Activated naive CD8-positive, alpha-beta T cell treated with anti-CD3 and anti-CD28 coated beads, Interleukin-2, amount 50 U/mL, for 24 hours (primary cell): ENCODE data around the gene TTLL11.
"Not testable (repeated sequence)": the region's sequence is repeated elsewhere in the genome, so short reads cannot be mapped to it uniquely, and the experiment has no call there.

Experiments used
- ATAC-seq: fragments of 150-1000 bp; cut with Tn5 transposase; one replicate; pipeline ENCODE4 v1.10.0; 2021
- DNase-seq: peaks from one replicate; pipeline ENCODE4 v3.0.0; 2021
- H3K27ac Mint-ChIP-seq: one replicate; pipeline ENCODE4 v1.8.0; 2021; ENCODE audit warnings: mild to moderate bottlenecking, mixed read lengths
- H3K27me3 Mint-ChIP-seq: one replicate; pipeline ENCODE4 v1.8.0; 2021; ENCODE audit warnings: mixed read lengths
- H3K36me3 Mint-ChIP-seq: one replicate; pipeline ENCODE4 v1.8.0; 2021; ENCODE audit warnings: low read depth, mixed read lengths
- H3K4me1 Mint-ChIP-seq: one replicate; pipeline ENCODE4 v1.8.0; 2021; ENCODE audit warnings: mixed read lengths
- H3K4me3 Mint-ChIP-seq: one replicate; pipeline ENCODE4 v1.8.0; 2021; ENCODE audit warnings: mild to moderate bottlenecking, moderate library complexity, mixed read lengths
- H3K9me3 Mint-ChIP-seq: one replicate; pipeline ENCODE4 v1.8.0; 2021; ENCODE audit warnings: mixed read lengths

TTLL11 gene

DNA sequence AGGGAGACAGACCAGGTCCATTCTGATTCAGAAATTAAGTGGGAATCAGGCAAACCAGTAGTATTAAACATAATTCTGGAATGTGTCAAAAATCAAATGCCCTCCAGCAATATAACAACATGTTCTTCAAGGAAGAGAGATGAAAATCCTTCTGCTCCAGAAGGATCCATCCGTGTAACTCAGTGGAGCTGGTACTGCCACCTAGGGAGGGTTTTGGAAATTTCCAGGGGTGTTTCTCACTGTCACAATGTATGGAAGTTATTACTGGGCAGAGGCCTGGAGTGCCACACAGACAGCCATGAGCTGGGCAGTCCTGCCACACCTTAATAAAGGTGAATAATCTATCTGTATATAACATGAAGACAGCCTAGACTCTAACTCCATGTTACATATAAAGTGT is 87.5 kb downstream of the TTLL11 start:
- DNase-seq (no peak), ATAC-seq (no peak)
- Mint-ChIP-seq H3K9me3 (no peaks in the 10 kb centered on the region), H3K27me3 (no peaks in the 10 kb centered on the region), H3K36me3 (no peaks in the 10 kb centered on the region), H3K4me1 (no peaks in the 10 kb centered on the region), H3K27ac (no peak overlapping the region), H3K4me3 (no peak overlapping the region)

DNA sequence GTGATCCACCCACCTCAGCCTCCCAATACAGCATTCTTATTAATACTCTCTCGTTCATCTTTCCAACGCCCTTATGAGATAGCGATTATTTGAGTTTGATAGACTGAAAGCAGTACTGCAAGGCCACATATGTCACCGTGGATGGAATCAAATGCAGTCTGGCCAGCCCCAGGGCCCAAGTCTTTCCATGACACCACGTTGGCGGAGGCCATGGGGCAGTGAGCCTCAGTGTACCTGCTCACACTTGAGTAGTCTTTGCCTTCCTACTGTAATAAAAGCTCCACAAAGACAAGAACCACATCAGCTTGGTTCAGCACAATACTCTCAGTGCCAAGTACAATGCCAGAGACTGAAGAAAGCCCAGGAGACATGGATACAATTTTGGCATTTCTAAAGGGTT is 88.5 kb downstream of the TTLL11 start:
- Mint-ChIP-seq H3K9me3 (no peaks in the 10 kb centered on the region), H3K27ac (no peak overlapping the region), H3K27me3 (no peaks in the 10 kb centered on the region), H3K36me3 (no peaks in the 10 kb centered on the region), H3K4me3 (no peak overlapping the region), H3K4me1 (peaks cover 1% of the 10 kb centered on the region)
- ATAC-seq (no peak), DNase-seq (no peak)

DNA sequence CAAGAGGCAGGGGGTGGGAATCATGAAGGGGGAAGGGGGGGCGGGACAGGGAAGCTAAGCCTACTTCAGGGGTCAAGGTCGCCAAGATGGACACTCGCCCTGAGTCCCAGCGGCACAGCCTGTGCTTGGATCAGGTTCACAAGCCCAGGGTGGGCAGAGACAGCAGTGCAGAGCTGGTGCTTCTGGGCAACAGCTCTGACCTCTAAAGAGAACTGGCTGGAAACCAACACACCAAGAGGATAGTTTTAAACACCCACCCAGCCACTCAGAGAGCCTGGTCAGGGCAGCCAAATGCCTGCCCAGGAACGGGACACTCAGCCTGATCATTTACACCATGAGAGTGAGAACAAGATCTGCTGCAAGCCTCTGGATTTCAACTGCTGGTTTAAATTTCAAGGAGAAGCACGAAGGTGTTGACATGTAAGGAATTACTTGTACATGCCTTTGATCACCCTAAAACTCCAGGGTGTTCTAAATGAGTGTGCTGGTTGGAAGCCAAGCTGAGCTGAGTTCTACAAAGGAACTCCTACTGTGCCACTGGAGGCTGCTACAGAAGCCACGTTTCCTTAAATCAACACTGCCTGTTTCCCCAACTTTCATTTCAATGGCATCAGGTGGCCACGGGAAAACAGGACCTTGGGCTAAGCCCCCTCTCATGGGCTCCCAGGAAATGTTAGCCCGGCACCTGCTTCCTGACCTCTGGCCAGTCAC is 91.5 kb downstream of the TTLL11 start:
- no peak overlapping the region for H3K4me3 Mint-ChIP-seq
- no peaks in the 10 kb centered on the region for H3K27me3 Mint-ChIP-seq
- H3K36me3 Mint-ChIP-seq: no peaks in the 10 kb centered on the region
- DNase-seq: no peak
- ATAC-seq: no peak
- H3K27ac Mint-ChIP-seq: no peak overlapping the region
- peaks cover 6% of the 10 kb centered on the region for H3K4me1 Mint-ChIP-seq
- H3K9me3 Mint-ChIP-seq: no peaks in the 10 kb centered on the region

DNA sequence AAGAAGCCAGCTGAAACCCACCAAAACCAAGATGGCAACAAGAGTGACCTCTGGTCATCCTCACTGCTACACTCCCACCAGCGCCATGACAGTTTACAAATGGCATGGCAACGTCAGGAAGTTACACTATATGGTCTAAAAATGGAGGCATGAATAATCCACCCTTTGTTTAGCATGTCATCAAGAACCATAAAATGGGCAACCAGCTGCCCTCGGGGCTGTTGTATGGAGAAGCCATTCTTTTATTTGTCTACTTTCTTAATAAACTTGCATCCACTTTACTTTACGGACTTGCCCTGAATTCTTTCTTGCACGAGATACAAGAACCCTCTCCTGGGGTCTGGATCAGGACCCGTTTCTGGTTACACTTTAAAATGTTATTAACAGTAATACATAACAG is 92.6 kb downstream of the TTLL11 start:
- not testable (repeated sequence) for H3K27me3 Mint-ChIP-seq, ATAC-seq, DNase-seq, H3K27ac Mint-ChIP-seq, H3K36me3 Mint-ChIP-seq, H3K4me1 Mint-ChIP-seq, H3K9me3 Mint-ChIP-seq, H3K4me3 Mint-ChIP-seq

DNA sequence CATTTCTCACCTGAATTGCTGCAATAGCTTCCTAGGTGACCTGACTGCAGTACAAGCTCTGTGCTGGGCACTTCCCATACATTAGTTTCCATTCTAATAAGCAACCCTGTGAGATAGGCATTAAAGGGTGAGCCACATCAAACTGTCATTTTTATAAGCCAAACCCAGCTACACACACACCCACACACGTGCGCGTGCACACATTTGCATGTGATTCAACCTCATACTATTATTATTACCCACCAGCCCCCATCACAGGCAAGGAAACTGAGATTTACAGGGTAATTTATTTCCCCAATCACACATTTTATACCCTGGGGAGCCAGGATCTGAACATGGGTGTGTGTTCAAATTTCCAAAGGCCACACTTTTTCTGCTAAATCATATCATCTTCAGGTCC is 93.6 kb downstream of the TTLL11 start:
- Mint-ChIP-seq H3K4me1 (peaks cover 6% of the 10 kb centered on the region), H3K27me3 (no peaks in the 10 kb centered on the region), H3K9me3 (no peaks in the 10 kb centered on the region), H3K4me3 (no peak overlapping the region), H3K27ac (no peak overlapping the region), H3K36me3 (no peaks in the 10 kb centered on the region)
- DNase-seq (no peak), ATAC-seq (no peak)

DNA sequence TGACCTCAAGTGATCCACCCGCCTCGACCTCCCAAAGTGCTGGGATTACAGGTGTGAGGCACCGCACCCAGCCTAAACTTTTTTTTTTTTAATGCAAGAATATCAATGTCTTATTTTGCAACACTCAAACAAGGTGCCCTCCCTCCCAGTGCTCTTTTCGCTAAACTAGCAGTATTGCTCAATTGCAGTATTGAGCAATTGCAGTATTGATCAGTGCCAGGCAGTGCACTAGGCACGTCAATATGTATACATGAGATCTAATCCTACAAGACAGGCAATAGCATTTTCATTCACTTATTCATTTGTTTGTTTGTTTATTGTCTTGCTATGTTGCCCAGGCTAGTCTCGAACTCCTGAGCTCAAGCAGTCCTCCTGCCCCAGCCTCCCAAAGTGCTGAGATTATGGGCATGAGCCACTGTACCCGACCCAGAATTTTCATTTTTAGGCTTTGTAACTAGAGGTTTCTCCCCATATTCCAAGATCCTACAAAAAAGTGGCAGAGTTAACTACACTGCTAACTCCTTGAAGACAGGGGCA is 94.5 kb downstream of the TTLL11 start:
- no peaks in the 10 kb centered on the region for H3K36me3 Mint-ChIP-seq
- no peaks in the 10 kb centered on the region for H3K9me3 Mint-ChIP-seq
- no peak for DNase-seq
- no peak overlapping the region for H3K4me3 Mint-ChIP-seq
- H3K27me3 Mint-ChIP-seq: no peaks in the 10 kb centered on the region
- H3K4me1 Mint-ChIP-seq: peaks cover 6% of the 10 kb centered on the region
- no peak for ATAC-seq
- H3K27ac Mint-ChIP-seq: no peak overlapping the region

DNA sequence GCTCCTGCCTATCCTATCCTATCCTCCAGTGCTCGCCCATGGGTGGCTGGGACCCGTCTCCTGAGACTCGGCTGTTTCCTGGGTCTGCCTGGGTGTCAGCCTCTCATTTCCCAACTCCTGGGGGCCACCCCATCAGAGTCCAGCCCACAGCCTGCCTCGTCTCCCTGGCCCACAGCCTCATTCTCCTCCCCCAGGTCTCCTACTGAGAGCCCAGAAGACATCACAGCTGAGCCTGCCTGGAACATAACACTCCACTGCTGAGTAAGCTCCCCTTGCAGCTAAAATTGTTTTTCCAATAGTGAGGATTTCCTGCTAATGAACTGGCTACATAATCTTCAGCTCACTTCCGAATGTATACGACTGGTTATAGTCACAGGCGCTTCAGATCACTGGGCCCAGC is 95.3 kb downstream of the TTLL11 start:
- no peaks in the 10 kb centered on the region for H3K9me3 Mint-ChIP-seq
- no peak for ATAC-seq

DNA sequence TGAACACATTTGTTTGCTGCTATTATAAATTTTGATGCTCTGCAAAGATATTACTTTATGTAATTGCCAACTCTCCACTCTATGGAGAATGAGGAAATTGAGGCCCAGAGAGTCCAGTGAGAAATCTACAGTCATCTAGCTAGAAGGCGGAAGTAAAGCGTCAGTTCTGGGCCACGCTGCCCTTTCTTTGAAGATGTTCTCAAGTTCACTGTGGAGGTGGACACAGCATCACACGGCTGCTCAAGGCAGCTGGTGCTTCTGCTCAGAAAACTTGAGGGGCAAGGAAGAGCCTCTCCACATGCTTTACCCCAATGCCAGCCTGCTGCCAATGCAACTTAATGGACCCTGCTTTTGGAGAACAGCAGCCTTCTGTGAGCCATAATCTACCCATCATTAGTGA is 96.3 kb downstream of the TTLL11 start:
- H3K36me3 Mint-ChIP-seq: no peaks in the 10 kb centered on the region
- H3K27ac Mint-ChIP-seq: no peak overlapping the region
- DNase-seq (no peak), ATAC-seq (no peak)
- no peaks in the 10 kb centered on the region for H3K27me3 Mint-ChIP-seq
- no peak overlapping the region for H3K4me3 Mint-ChIP-seq
- peaks cover 6% of the 10 kb centered on the region for H3K4me1 Mint-ChIP-seq
- no peaks in the 10 kb centered on the region for H3K9me3 Mint-ChIP-seq

More for the DNA sequence above, 95.3 kb downstream of the TTLL11 start:
- no peak overlapping the region for H3K4me3 Mint-ChIP-seq
- no peak for DNase-seq
- no peak overlapping the region for H3K27ac Mint-ChIP-seq
- H3K36me3 Mint-ChIP-seq: no peaks in the 10 kb centered on the region
- peaks cover 6% of the 10 kb centered on the region for H3K4me1 Mint-ChIP-seq
- H3K27me3 Mint-ChIP-seq: no peaks in the 10 kb centered on the region

DNA sequence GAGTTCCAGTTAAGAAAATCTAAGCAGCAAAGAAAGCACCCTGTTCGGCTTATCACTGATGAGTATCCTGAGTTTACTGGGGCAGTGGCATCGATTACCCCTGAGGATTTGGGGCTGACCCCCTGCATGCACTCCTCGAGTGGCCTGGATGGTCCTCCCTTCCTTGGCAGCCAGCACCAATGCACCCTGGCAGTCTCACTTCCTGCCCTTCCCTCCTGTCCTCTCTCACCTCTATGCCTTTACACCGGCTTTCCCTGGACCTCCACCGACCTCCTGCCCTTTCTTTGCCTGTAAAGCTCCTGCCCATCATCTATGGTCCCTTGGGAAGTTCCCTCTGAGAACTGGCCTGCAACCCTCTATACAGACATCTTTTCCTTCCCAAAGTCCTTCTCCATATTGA is 97.1 kb downstream of the TTLL11 start:
- DNase-seq: no peak
- Mint-ChIP-seq H3K36me3 (no peaks in the 10 kb centered on the region), H3K27me3 (no peaks in the 10 kb centered on the region), H3K9me3 (no peaks in the 10 kb centered on the region), H3K4me3 (no peak overlapping the region), H3K27ac (no peak overlapping the region), H3K4me1 (peaks cover 6% of the 10 kb centered on the region)
- ATAC-seq: no peak

DNA sequence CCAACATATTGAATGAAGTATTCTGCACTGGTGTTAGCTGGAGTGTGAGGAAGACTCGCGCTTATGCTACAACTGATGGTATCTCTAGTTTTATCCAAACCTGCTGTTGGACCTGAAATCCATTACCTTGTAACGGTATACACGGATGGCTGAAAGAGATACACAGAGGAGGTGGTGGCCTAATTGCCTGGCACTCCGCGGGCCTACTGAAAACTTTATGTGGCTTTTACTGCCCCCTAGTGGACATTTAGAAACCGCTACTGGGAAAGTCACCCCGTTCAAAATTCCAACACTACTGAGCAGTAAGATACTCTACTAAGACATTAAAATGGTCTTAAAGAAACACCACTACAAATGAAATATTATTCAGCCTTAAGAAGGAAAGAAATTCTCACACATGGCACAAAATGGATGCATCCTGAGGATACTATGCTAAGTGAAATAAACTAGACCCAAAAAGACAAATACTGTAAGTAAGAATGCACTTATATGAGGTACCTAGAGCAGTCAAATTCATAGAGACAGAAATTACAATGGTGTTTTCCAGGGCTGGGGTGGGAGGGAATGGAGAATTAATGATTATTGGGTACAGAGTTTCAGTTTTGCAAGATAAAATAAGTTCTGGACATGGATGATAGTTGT is 100.4 kb downstream of the TTLL11 start:
- Mint-ChIP-seq H3K9me3 (no peaks in the 10 kb centered on the region), H3K4me3 (no peak overlapping the region), H3K4me1 (no peaks in the 10 kb centered on the region), H3K27ac (no peak overlapping the region), H3K36me3 (no peaks in the 10 kb centered on the region), H3K27me3 (no peaks in the 10 kb centered on the region)
- DNase-seq: peak; percentile 33
- ATAC-seq: peak; percentile 66

DNA sequence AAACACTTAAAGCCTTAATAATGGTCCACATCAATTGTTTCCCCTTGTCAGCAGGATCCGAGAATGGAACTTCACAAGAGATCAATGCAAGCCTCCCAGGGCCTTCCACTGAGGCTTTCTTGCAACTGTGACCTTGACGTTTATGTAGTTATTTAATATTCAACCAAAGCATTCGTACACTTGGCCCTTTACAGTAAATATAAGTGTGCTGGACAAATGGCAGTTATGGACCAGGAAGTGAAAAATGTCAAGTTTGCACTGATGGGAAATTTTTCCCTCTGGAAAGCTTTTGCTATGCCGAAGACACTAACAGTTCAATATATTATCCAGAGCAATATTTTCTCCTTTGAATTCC is 101.8 kb downstream of the TTLL11 start:
- no peak for ATAC-seq
- DNase-seq: no peak
- Mint-ChIP-seq H3K27me3 (no peaks in the 10 kb centered on the region), H3K36me3 (no peaks in the 10 kb centered on the region), H3K9me3 (no peaks in the 10 kb centered on the region), H3K27ac (no peak overlapping the region), H3K4me1 (no peaks in the 10 kb centered on the region), H3K4me3 (no peak overlapping the region)

DNA sequence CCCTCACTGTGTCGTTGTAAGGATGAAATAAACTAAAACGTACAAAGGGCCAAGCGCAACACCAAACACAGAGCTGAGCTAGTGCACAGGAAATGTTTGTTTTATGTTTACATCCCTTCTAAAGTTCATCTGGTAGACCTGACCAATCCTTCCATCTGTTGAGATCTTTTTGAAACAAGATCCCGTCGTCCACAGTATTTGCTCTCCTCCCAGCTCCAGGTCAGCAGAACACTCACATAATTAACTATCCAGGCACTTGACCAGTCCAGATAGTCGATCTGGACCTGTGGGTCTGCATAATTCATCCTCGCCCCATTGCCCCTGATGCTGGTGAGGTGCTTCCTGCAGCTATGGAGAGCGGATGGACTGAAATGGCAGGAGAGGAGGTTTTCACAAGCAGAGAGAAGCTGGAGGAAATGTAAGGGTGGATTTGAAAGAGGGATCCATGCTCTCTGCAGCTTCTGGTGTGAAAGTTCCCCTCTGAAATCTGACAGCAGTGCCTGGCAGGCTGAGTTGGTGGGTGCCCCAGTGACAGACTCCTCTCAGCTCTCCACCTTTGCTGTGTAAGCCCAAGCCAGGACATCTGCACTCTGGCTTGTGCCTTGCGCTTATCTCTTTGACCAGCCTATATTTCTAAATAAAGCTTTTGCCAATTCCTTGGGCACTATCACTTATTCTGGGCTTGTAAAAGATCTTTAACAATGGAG is 102.4 kb downstream of the TTLL11 start:
- no peak overlapping the region for H3K27ac Mint-ChIP-seq
- no peaks in the 10 kb centered on the region for H3K36me3 Mint-ChIP-seq
- H3K27me3 Mint-ChIP-seq: no peaks in the 10 kb centered on the region
- H3K4me3 Mint-ChIP-seq: no peak overlapping the region
- ATAC-seq (no peak), DNase-seq (no peak)
- no peaks in the 10 kb centered on the region for H3K9me3 Mint-ChIP-seq
- H3K4me1 Mint-ChIP-seq: no peaks in the 10 kb centered on the region

DNA sequence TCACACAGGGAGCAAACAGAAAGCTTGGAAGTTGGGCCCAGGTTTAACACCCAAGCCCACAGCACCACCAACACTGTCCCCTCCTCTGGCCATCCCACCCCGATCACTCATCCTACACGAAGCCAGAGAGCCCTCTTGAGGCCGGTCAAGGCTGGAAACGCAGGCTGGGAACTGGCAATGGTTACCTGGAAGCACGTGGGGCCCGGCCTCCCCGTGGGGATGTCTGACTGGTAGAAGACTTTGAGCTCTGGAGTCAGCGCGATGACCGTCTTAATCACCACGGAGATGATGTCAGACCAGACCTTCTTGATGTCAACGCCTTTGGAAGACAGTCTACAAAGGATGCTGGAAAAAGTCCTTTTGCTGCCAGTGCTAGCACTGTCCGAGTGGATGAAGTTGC is 104.1 kb downstream of the TTLL11 start:
- Mint-ChIP-seq H3K4me1 (no peaks in the 10 kb centered on the region), H3K4me3 (no peak overlapping the region), H3K27ac (no peak overlapping the region), H3K9me3 (no peaks in the 10 kb centered on the region), H3K27me3 (no peaks in the 10 kb centered on the region), H3K36me3 (no peaks in the 10 kb centered on the region)
- ATAC-seq: no peak
- no peak for DNase-seq

DNA sequence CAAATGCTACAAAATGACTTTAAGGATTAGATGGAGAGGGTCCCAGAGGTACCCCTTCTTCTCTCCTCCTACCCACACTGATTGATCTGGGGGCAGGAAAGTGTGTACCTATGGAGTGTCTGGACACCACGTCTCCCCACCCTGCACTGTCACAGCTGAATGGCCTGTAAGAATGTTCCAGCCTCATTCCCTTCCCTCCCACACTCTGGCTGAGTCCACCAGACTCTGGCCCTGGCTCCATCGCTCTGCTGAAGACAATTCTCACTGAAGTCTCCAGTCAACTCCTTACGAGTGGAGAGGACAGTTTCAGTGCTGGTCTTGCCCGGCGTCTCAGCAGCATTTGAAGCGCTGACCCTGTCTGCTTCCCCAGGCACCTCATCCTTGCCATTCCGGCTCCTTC is 105.8 kb downstream of the TTLL11 start:
- DNase-seq: no peak
- Mint-ChIP-seq H3K36me3 (peaks cover 2% of the 10 kb centered on the region), H3K9me3 (no peaks in the 10 kb centered on the region), H3K27ac (no peak overlapping the region), H3K27me3 (no peaks in the 10 kb centered on the region), H3K4me3 (no peak overlapping the region), H3K4me1 (no peaks in the 10 kb centered on the region)
- ATAC-seq: no peak
